Right cardiac atrium (tissue), 5 donors: ENCODE results near the gene EML2. TPM values are rescaled to one million over a fixed set of nuclear protein-coding genes. Genes with fewer than 3 reads are reported as not detected.
"Not testable (repeated sequence)": the region's sequence is repeated elsewhere in the genome, so short reads cannot be mapped to it uniquely, and the experiment has no call there.

ENCODE experiments used
- ATAC-seq, 2 donors: fragments of 200-7000 bp; cut with Tn5 transposase; one replicate each; pipeline versions ENCODE4 v1.8.0 to v1.9.1; 2020; ENCODE audit warnings: moderate library complexity in 2 of 2, mild to moderate bottlenecking in 1 of 2
- DNase-seq, 3 donors: peaks; one replicate each; pipeline ENCODE4 v3.0.0-alpha.2; 2020
- H3K27ac ChIP-seq: one replicate; pipeline ENCODE4 v1.5.1; 2013; ENCODE audit warnings: mild to moderate bottlenecking, low read length, control low read depth, moderate library complexity
- H3K27me3 ChIP-seq: one replicate; pipeline ENCODE4 v1.6.1; 2013; ENCODE audit not compliant: control insufficient read depth, insufficient read depth
- H3K4me1 ChIP-seq: one replicate; pipeline ENCODE4 v1.6.1; 2013; ENCODE audit warnings: low read length; ENCODE audit not compliant: control insufficient read depth, insufficient read depth
- H3K4me3 ChIP-seq: one replicate; pipeline ENCODE4 v1.5.1; 2013; ENCODE audit warnings: low read length, control low read depth
- H3K9me3 ChIP-seq: one replicate; pipeline ENCODE4 v1.6.1; 2013; ENCODE audit warnings: low read length; ENCODE audit not compliant: control insufficient read depth
- whole genome bisulfite sequencing: extraction: QIAGEN DNeasy Blood & Tissue Kit; methylation state at CpG from one replicate; pipeline ENCODE4 v1.1.7; 2013; 5-methylcytosine and 5-hydroxymethylcytosine counted together
- intact Hi-C, 4 donors: fragments of 100-400 bp; cut with DNase I; formaldehyde crosslinking; loops; one replicate each; pipeline versions ENCODE4 v1.11.0 to v1.14.0; 2022 to 2023
- polyA plus RNA-seq: library from polyadenylated mRNA; stranded (reverse); fragments of 200-250 nt; gene quantifications from one replicate; pipeline ENCODE4 v1.2.3, GENCODE V29; 2013
- total RNA-seq, 4 donors: library from RNA; stranded (reverse); fragmentation: NEBNext Ultra II Directional; extraction: Animal tissue kit (Norgen Biotek cat#: 25700); gene quantifications; one replicate each; pipeline ENCODE4 v1.2.1, GENCODE V29; 2021
- donor health status: healthy with polysubstance abuse.
- donor health status: DM: no; HTN: yes; CAD: no.
- donor health status: DM: no; HTN: no; CAD: no.
- donor health status: DM: no; HTN: yes; CAD: no; lungs with severe emphysema.
- donor health status: DM: yes; HTN: yes; CAD: no.

The EML2 gene
- total and polyA plus RNA-seq, 5 donors: 19.0 to 37.9 (median 31.6) TPM

DNA sequence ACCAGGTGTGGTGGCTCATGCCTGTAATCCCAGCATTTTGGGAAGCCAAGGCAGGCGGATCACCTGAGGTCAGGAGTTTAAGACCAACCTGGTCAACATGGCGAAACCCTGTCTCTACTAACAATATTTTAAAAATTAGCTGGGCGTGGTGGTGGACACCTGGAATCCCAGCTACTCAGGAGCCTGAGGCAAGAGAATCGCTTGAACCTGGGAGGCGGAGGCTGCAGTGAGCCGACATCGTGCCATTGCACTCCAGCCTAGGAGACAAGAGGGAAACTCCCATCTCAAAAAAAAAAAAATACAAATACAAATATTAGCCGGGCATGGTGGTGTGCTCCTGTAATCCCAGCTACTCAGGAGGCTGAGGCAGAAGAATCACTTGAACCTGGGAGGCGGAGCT lies 24.1 kb downstream of the EML2 start:
- H3K9me3 ChIP-seq, H3K4me3 ChIP-seq, intact Hi-C loops, DNase-seq, H3K27ac ChIP-seq, ATAC-seq, H3K4me1 ChIP-seq, H3K27me3 ChIP-seq: not testable (repeated sequence)
- WGBS: 93% methylated on average over 9 of the region's 9 CpGs

DNA sequence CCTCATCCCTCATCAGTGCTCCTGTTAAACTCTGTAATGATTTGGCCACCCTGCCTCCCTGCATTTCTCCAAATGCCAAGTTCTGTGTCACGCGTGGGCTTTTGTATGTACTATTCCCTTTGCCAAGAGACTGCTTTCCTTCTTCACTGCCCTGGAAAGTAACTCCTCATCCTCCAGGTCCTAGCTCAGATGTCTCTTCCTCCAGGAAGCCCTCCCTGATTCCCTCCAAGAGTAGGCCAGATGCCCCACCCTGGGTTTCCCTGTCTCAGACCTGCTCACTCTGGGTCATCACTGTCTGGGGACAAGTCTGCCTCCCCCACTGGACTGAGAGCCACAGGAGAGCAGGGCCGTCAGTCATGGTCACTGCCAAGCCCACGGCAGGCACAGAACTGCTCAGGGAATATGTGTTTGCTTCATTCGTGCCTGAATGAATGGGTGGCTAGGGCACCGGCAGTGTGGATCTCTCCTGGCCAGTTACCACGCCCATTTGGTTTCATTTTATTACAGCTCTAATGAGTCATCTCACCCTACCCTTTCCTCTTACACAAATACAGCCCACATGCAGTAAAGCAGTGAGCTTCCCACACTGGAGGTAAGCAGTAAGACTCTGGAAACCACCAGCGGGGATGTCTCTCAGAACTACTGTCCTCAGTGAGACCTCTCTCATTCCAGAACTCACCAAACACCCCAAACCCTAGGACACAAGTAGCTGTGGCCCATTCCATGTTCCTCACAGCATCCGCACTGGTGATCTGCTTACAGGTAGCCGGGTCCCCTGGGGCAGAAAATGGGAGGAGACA lies 25.1 kb downstream of the EML2 start:
- H3K27ac ChIP-seq: no peak overlapping the region
- ATAC-seq (peak; percentile 16 to 69), DNase-seq (peak in 1 of 3 donors; percentile 28)
- no peak overlapping the region for H3K4me3 ChIP-seq
- intact Hi-C loops: no loop called here
- no peaks in the 10 kb centered on the region for H3K9me3 ChIP-seq
- WGBS: 76% methylated on average over 10 of the region's 10 CpGs
- no peaks in the 10 kb centered on the region for H3K27me3 ChIP-seq
- H3K4me1 ChIP-seq: no peaks in the 10 kb centered on the region

DNA sequence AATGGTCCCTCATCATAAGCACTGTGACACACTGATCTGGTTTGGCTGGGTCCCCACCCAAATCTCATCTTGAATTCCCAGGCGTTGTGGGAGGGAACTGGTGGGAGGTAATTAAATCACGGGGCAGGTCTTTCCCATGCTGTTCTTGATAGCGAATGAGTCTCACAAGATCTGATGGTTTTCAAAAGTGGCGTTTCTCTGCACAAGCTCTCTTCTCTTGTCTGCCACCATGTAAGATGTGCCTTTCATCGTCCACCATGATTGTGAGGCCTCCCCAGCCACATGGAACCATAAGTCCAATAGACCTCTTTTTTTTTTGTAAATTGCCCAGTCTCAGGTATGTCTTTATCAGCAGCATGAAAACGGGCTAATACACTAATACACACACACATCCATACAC lies 30.2 kb downstream of the EML2 start:
- Histone ChIP-seq H3K27me3 (no peaks in the 10 kb centered on the region), H3K4me1 (no peaks in the 10 kb centered on the region), H3K4me3 (no peak overlapping the region), H3K9me3 (no peaks in the 10 kb centered on the region), H3K27ac (no peak overlapping the region)
- no peak for DNase-seq
- WGBS: 93% methylated on average over 6 of the region's 6 CpGs
- ATAC-seq: no peak
- intact Hi-C loops: loop anchor here in 1 of 4 donors (5.0 kb wide), 1 partner anchor 33 kb away; no protein-coding TSS in a partner anchor

DNA sequence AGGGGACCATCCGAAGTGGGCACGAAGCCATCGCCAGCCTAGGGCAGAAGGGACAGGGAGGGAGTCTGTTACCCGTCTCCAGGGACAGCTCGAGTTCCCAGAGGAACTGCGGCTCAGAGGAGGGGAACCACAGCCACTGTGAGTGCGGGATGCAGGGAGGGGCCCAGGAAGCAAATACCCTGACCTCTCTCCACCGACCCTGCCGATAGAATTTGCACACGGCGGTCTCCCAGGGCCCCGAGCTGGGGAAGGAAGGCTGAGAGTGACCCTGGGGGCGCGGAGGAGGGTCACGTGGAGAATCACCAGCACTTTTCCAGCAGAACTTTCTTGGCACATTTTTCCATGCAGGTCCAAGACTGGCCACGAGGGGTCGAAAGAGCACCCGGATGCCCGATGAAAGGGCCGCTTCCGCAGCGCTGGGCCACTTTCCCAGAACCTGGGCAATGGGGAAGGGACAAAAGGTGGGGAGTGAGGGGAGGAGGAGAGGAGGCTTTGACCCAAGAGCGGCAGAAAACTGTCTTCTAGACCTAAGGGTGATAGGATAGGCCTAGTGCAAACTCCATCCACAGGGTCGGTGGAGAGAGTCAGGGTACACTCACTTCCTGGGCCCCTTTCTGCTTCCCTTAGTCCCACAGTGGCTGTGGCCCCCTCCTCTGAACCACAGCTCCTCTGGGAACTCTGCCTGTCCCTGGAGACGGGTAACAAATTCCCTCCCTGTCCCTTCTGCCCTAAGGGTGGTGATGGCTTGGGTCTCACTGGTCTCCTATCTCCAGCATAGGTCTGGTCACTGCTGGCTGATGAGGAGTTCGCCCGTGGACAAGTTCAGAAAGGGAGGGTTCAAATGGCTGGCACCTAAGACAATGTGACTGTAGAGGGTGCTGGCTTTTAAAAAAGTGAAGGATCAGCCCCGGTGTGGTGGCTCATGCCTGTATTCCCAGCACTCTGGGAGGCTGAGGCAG lies 31.8 kb downstream of the EML2 start:
- DNase-seq: peak; percentile 75 to 92 (median 91)
- Histone ChIP-seq H3K27ac (peak overlapping the region; percentile 3), H3K4me1 (no peaks in the 10 kb centered on the region), H3K4me3 (no peak overlapping the region), H3K9me3 (no peaks in the 10 kb centered on the region), H3K27me3 (no peaks in the 10 kb centered on the region)
- intact Hi-C loops: loop anchor here in 1 of 4 donors (5.0 kb wide), 1 partner anchor 35 kb away; no protein-coding TSS in a partner anchor
- WGBS: 13% methylated on average over 28 of the region's 28 CpGs
- peak; percentile 84 to 85 for ATAC-seq

DNA sequence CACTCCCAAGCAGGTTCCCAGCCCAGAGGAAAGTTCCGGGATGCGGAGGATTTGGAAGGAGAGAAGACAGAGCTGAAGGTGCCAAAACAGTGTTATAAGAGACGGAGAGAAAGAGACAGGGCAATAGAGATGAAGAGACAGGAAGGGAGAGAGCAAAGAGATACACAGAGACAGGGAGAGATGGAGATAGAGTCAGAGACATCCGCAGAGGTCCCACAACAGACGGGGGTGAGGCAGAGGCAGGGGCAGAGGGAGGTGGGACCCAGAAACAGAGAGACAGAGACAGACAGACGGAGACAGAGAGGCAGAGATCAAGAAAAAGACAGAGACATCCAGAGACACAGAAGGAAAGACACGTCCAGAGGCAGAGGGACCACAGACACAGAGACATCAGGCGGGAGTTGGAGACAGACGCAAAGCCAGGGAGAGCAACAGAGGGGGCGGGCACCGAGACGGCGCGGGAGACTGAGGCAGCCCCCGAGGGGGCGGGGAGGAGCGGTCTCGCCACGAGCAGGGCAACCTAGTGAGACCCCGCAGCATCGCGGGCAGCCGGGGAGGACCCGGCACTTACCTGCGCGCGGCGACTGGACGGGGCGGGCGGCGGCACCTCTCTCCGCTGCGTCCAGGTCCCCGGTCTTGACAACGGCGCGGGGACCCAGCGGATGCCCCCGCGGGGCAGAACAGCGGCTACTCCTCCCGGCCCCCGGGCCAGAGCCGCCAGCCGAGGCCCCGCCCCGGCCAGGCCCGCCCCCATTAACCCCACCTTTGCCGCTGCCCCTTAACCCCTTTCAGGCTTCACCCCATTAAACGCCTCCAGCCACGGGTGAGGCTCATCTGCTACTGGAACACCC lies 37.4 kb downstream of the EML2 start, which contains the start of gene GPR4:
Gene GPR4, minus strand, starts transcription at position 689 of the 851 bp plus-strand sequence. CDS start 10,346 bp downstream, outside the sequence.
- no peaks in the 10 kb centered on the region for H3K27me3 ChIP-seq
- H3K9me3 ChIP-seq: no peaks in the 10 kb centered on the region
- H3K4me1 ChIP-seq: peaks cover 3% of the 10 kb centered on the region
- H3K4me3 ChIP-seq: peak within 1 kb of the TSS; percentile 42
- ATAC-seq: peak; percentile 65 to 80
- intact Hi-C loops: no loop called here
- 1% methylated on average over 52 of the region's 52 CpGs for WGBS
- H3K27ac ChIP-seq: peak within 1 kb of the TSS; percentile 65
- peak in 2 of 3 donors; percentile 71 to 77 for DNase-seq

DNA sequence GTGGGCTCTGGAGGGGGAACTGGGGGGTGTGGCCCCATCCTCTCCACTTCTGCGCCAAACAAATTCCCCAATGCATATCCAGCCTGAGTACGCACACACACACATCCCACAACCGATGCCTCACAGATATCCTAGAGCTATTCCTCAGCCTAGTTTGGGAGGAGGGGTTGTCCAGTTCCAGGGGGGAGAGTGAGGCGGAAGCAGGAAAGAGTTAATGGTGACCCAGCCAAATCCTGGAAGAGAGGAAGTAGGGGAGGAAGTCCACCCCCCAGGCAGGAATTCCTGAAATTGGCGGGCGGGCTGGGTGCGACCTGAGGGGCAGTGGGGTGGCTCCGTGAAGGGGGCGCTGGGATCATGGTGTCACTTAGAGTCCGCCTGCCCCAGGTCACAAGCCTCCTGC lies 38.1 kb downstream of the EML2 start:
- intact Hi-C loops: no loop called here
- Histone ChIP-seq H3K27ac (peak overlapping the region; percentile 65), H3K9me3 (no peaks in the 10 kb centered on the region), H3K4me3 (peak overlapping the region; percentile 42), H3K4me1 (peaks cover 3% of the 10 kb centered on the region), H3K27me3 (no peaks in the 10 kb centered on the region)
- DNase-seq: no peak
- 8% methylated on average over 10 of the region's 10 CpGs for WGBS
- ATAC-seq: peak; percentile 35 to 54

DNA sequence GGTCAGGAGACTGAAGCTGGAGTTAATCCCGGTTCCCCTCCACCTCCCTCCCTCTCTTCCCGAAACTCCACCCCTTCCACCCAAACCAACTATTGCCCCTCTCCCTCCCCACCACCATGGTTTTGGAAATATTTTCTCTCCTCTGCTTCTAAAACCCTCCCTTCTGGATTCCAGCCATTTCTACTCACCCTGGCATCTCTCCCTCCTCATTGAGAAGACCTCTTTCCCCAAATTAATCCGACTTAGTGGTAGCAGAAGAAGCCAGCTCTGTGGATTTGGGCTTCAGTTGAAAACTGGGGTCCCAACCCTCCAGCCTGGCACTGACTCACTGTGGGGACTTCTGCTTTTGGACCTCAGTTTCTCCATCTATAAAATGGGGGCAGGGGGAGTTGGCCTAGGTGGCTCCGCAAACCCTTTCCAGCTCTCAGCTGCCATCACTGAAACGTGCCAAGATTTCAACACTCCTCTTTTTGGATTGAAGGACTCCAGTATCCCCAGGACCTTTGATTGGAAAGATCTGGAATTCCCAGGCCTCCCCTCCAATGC lies 38.8 kb downstream of the EML2 start:
- H3K4me3 ChIP-seq: peak overlapping the region; percentile 42
- 33% methylated on average over 5 of the region's 5 CpGs for WGBS
- no peaks in the 10 kb centered on the region for H3K27me3 ChIP-seq
- no peak for DNase-seq
- intact Hi-C loops: no loop called here
- peak overlapping the region; percentile 65 for H3K27ac ChIP-seq
- no peak for ATAC-seq
- peaks cover 3% of the 10 kb centered on the region for H3K4me1 ChIP-seq
- no peaks in the 10 kb centered on the region for H3K9me3 ChIP-seq

DNA sequence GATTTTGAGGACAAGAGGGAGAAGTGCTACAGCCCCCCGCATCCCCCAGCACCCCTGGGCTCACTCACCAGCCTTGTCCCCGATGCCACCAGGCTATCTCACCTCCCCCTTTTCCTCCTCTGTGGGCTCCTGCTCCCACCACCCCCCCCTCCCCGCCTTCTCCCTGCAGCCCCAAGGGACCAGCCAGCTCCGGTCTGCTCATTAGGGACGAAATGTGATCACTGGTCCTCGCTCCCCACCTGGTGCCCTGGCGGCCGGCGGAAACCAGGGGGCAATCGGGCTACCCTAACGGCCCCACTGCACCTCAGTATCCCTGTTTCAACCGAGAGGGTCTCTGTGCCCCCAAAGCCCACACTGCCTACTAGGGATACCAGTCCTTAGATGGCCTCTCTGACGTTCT lies 39.9 kb downstream of the EML2 start:
- H3K9me3 ChIP-seq: no peaks in the 10 kb centered on the region
- no peaks in the 10 kb centered on the region for H3K27me3 ChIP-seq
- H3K27ac ChIP-seq: peak overlapping the region; percentile 61
- 8% methylated on average over 13 of the region's 13 CpGs for WGBS
- ATAC-seq (no peak), DNase-seq (no peak)
- intact Hi-C loops: no loop called here
- H3K4me3 ChIP-seq: peak overlapping the region; percentile 3
- peaks cover 3% of the 10 kb centered on the region for H3K4me1 ChIP-seq

DNA sequence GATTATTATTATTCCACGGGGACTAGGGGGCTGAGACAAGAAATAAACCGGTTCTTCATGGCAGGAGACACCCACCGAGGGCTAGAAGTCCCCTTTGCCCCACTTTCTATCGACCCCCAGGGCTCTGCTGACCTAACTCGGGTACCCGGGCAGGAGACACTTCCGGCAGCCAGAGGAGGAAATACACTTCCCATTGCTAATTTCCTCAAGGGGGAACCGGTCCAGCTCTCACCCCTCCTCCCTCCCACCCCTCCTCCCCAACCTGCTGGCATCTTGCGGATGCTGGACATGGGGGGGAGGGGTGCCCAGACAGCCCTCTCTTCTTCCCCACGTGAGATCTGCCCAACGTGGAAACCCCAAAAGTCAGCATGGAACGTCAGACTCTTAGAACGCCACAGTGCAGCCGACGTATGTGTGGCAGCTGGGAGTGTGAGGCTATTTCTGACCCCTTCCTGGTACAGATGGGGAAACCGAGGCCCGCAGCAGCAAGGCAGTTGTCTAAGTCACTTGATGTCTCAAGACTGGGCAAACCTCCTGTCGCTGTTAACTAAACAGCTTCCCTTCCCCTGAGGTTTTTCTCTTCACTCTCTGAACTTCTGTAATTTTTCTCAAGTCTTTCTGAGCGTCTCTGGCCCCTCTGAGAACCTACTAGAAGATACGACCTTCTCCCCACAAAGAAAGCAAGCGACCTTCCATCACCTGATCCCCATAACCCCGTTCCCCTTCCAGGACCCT lies 40.8 kb downstream of the EML2 start:
- H3K4me1 ChIP-seq: peaks cover 3% of the 10 kb centered on the region
- H3K4me3 ChIP-seq: peak overlapping the region; percentile 26
- peak in 2 of 3 donors; percentile 58 to 62 for DNase-seq
- no peaks in the 10 kb centered on the region for H3K9me3 ChIP-seq
- intact Hi-C loops: no loop called here
- peak in 1 of 2 donors; percentile 53 for ATAC-seq
- no peaks in the 10 kb centered on the region for H3K27me3 ChIP-seq
- WGBS: 3% methylated on average over 22 of the region's 22 CpGs
- peak overlapping the region; percentile 38 for H3K27ac ChIP-seq
